Caco-2 (cell line): Measurements from ENCODE around the gene PPIE. TPM values are rescaled to one million over a fixed set of nuclear protein-coding genes. Genes with fewer than 3 reads are reported as not detected.

Experiments used
- BruUV-seq: library from RNA; stranded (reverse); fragments of 400-500 nt; replicated peaks from 2 replicates; lab custom pipeline; 2021; lab: Mats Ljungman, UMichigan
- CTCF ChIA-PET: fragments of 300-600 bp; sonication (Branson Sonifier 250); formaldehyde crosslinking; loops from one replicate; lab custom pipeline; 2022; ENCODE audit warnings: antibody characterized with exemption; lab: Charles Lee
- POLR2A ChIA-PET: fragments of 300-600 bp; sonication (Branson Sonifier 250); formaldehyde crosslinking; loops from one replicate; lab custom pipeline; 2022; ENCODE audit warnings: antibody characterized with exemption; lab: Charles Lee
- DNase-seq, 2 experiments: peaks; one replicate each; pipeline versions ENCODE4 v3.0.0 to v3.0.0-alpha.2; 2020 to 2022
- H3K27me3 ChIP-seq: replicated peaks from 2 replicates; pipeline ENCODE4 v1.6.0; 2011; ENCODE audit warnings: low read length; ENCODE audit not compliant: control insufficient read depth, insufficient read depth
- H3K36me3 ChIP-seq: 2 replicates; pipeline ENCODE4 v1.5.1; 2011; ENCODE audit warnings: low read length; ENCODE audit not compliant: control insufficient read depth, insufficient read depth
- H3K4me1 ChIP-seq: fragments of 250-450 bp; sonication (Bioruptor Pico); 2 replicates; pipeline ENCODE4 v1.5.1; 2020; ENCODE audit warnings: mild to moderate bottlenecking
- H3K4me3 ChIP-seq: 2 replicates; pipeline ENCODE4 v1.5.1; 2011; ENCODE audit warnings: low read depth, mild to moderate bottlenecking, control low read depth, low read length
- H3K9me3 ChIP-seq: fragments of 250-450 bp; sonication (Bioruptor Pico); 2 replicates; pipeline ENCODE4 v1.5.1; 2020; ENCODE audit warnings: mild to moderate bottlenecking, moderate library complexity
- H3K27ac Mint-ChIP-seq: one replicate; pipeline ENCODE4 v1.8.0; 2022; ENCODE audit warnings: mixed read lengths; ENCODE audit not compliant: unreplicated experiment
- H3K27me3 Mint-ChIP-seq: one replicate; pipeline ENCODE4 v1.8.0; 2022; ENCODE audit warnings: mixed read lengths; ENCODE audit not compliant: insufficient read depth, unreplicated experiment
- H3K36me3 Mint-ChIP-seq: one replicate; pipeline ENCODE4 v1.8.0; 2022; ENCODE audit warnings: mild to moderate bottlenecking, mixed read lengths; ENCODE audit not compliant: insufficient read depth, unreplicated experiment
- H3K4me1 Mint-ChIP-seq: one replicate; pipeline ENCODE4 v1.8.0; 2022; ENCODE audit warnings: low read depth, mixed read lengths; ENCODE audit not compliant: unreplicated experiment
- H3K4me3 Mint-ChIP-seq: one replicate; pipeline ENCODE4 v1.8.0; 2022; ENCODE audit warnings: mild to moderate bottlenecking, moderate library complexity, mixed read lengths; ENCODE audit not compliant: unreplicated experiment
- H3K9me3 Mint-ChIP-seq: one replicate; pipeline ENCODE4 v1.8.0; 2022; ENCODE audit warnings: mixed read lengths; ENCODE audit not compliant: unreplicated experiment
- CTCF ChIP-seq, 2 experiments: fragments of 200-600 bp in 1 of 2; IDR thresholded peaks; 1 replicate in 1 of 2; 2 replicates in 1 of 2; pipeline versions ENCODE4 v1.5.1 to v1.8.0; 2011 to 2022; ENCODE audit warnings: antibody characterized with exemption in 1 of 2, control low read depth in 1 of 2, inconsistent platforms in 1 of 2, low read depth in 1 of 2, low read length in 1 of 2, mild to moderate bottlenecking in 1 of 2, moderate library complexity in 1 of 2; ENCODE audit not compliant: insufficient read depth in 1 of 2, severe bottlenecking in 1 of 2, unreplicated experiment in 1 of 2
- intact Hi-C: fragments of 100-400 bp; cut with micrococcal nuclease; formaldehyde crosslinking; loops from one replicate; pipeline ENCODE4 v1.10.0; 2022; ENCODE audit not compliant: unreplicated experiment
- total RNA-seq: library from RNA; stranded (reverse); gene quantifications from 2 replicates; pipeline ENCODE4 v1.2.3, GENCODE V29; 2022

The PPIE gene
- total RNA-seq, 1 experiment from 2014 or later = 39.2 TPM

- no peak for TF ChIP-seq CTCF (IDR thresholded peaks at IDR 0.05; ENCODE audit: insufficient read depth in 1 of 2, low read depth in 1 of 2, low read length in 1 of 2, severe bottlenecking in 1 of 2, unreplicated experiment in 1 of 2)
- H3K36me3 Mint-ChIP-seq = no peaks in the 10 kb centered on the region
- H3K27me3 Mint-ChIP-seq = no peaks in the 10 kb centered on the region
- H3K9me3 Mint-ChIP-seq = no peaks in the 10 kb centered on the region
- BruUV-seq = no TSS peak
- Histone ChIP-seq H3K36me3 (no peaks in the 10 kb centered on the region), H3K9me3 (no peaks in the 10 kb centered on the region), H3K4me3 (no peak overlapping the region), H3K27me3 (no peaks in the 10 kb centered on the region), H3K4me1 (no peaks in the 10 kb centered on the region)
- no peaks in the 10 kb centered on the region for H3K4me1 Mint-ChIP-seq
- DNase-seq = no peak
- intact Hi-C loops = no loop called here
- no peak overlapping the region for H3K4me3 Mint-ChIP-seq
- no peak overlapping the region for H3K27ac Mint-ChIP-seq
- ChIA-PET POLR2A (no interaction called here), CTCF (no interaction called here)
These were observed 70.3 kb downstream of the PPIE start for GRCh38 chr1:39808784-39809517.

- ChIA-PET CTCF (no interaction called here), POLR2A (no interaction called here)
- no peaks in the 10 kb centered on the region for H3K4me1 Mint-ChIP-seq
- no peaks in the 10 kb centered on the region for H3K36me3 ChIP-seq
- TF ChIP-seq CTCF (IDR thresholded peaks at IDR 0.05; ENCODE audit: insufficient read depth in 1 of 2, low read depth in 1 of 2, low read length in 1 of 2, severe bottlenecking in 1 of 2, unreplicated experiment in 1 of 2) = no peak
- BruUV-seq = no TSS peak
- H3K4me1 ChIP-seq = peaks cover 6% of the 10 kb centered on the region
- H3K9me3 Mint-ChIP-seq = no peaks in the 10 kb centered on the region
- H3K36me3 Mint-ChIP-seq = no peaks in the 10 kb centered on the region
- no peak overlapping the region for H3K4me3 ChIP-seq
- H3K9me3 ChIP-seq = no peaks in the 10 kb centered on the region
- H3K27me3 Mint-ChIP-seq = no peaks in the 10 kb centered on the region
- H3K4me3 Mint-ChIP-seq = no peak overlapping the region
- DNase-seq = no peak
- H3K27me3 ChIP-seq = no peaks in the 10 kb centered on the region
- H3K27ac Mint-ChIP-seq = no peak overlapping the region
- intact Hi-C loops = no loop called here
These were observed 74.2 kb downstream of the PPIE start for GRCh38 chr1:39812913-39813312.

Other genes starting within 250 kb of the PPIE start
- 3.2 and 3.6 TPM in 2 replicates for gene BMP8A, start 247.2 kb upstream of the PPIE start, total RNA-seq
- gene PABPC4, start 162.1 kb upstream of the PPIE start, total RNA-seq = 242 and 245 TPM in 2 replicates
- gene HEYL, start 99.2 kb upstream of the PPIE start, total RNA-seq = 3.0 and 3.4 TPM in 2 replicates
- gene NT5C1A, start 66.8 kb upstream of the PPIE start, total RNA-seq = not detected in 2 replicates
- 0.07 and 0.14 TPM in 2 replicates for gene HPCAL4, start 47.4 kb upstream of the PPIE start, total RNA-seq
- 4.6 and 6.4 TPM in 2 replicates for gene OXCT2, start 32.5 kb downstream of the PPIE start, total RNA-seq
- gene BMP8B, start 50.0 kb downstream of the PPIE start, total RNA-seq = 5.8 and 5.9 TPM in 2 replicates
- 18.9 and 23.5 TPM in 2 replicates for gene TRIT1, start 144.6 kb downstream of the PPIE start, total RNA-seq
- 7.2 and 7.8 TPM in 2 replicates for gene MYCL, start 163.0 kb downstream of the PPIE start, total RNA-seq
- gene MFSD2A, start 216.3 kb downstream of the PPIE start, total RNA-seq = 2.2 TPM in 2 replicates